H9 (cell line): ENCODE results near the gene LRRN4. TPM values are rescaled to one million over a fixed set of nuclear protein-coding genes. Genes with fewer than 3 reads are reported as not detected.

ENCODE experiments used
- DNase-seq: peaks from one replicate; pipeline ENCODE4 v3.0.0-alpha.2; 2017
- H2AFZ ChIP-seq: one replicate; pipeline ENCODE4 v1.6.1; 2013; ENCODE audit warnings: mild to moderate bottlenecking, low read length, control low read depth, moderate library complexity
- H2AK5ac ChIP-seq: 2 replicates; pipeline ENCODE4 v1.6.1; 2013; ENCODE audit warnings: low read length, control low read depth, mixed read lengths; ENCODE audit not compliant: insufficient read length
- H2BK120ac ChIP-seq: one replicate; pipeline ENCODE4 v1.6.1; 2013; ENCODE audit warnings: low read depth, mild to moderate bottlenecking, low read length, control low read depth, inconsistent platforms; ENCODE audit not compliant: poor library complexity, severe bottlenecking
- H2BK12ac ChIP-seq: 2 replicates; pipeline ENCODE4 v1.6.1; 2013; ENCODE audit warnings: low read length, control low read depth, mixed read lengths, low read depth; ENCODE audit not compliant: insufficient read length
- H2BK15ac ChIP-seq: 2 replicates; pipeline ENCODE4 v1.6.1; 2013; ENCODE audit warnings: low read depth, low read length, control low read depth
- H2BK20ac ChIP-seq: one replicate; pipeline ENCODE4 v1.6.1; 2013; ENCODE audit warnings: low read depth, mild to moderate bottlenecking, low read length, control low read depth, inconsistent platforms; ENCODE audit not compliant: poor library complexity, severe bottlenecking
- H2BK5ac ChIP-seq: 2 replicates; pipeline ENCODE4 v1.6.1; 2013; ENCODE audit warnings: low read length, control low read depth, mixed read lengths; ENCODE audit not compliant: insufficient read length
- H3K14ac ChIP-seq: 2 replicates; pipeline ENCODE4 v1.6.1; 2013; ENCODE audit warnings: low read length, control low read depth; ENCODE audit not compliant: insufficient read depth
- H3K18ac ChIP-seq: 2 replicates; pipeline ENCODE4 v1.6.1; 2013; ENCODE audit warnings: low read depth, mild to moderate bottlenecking, mixed read lengths, low read length, control low read depth; ENCODE audit not compliant: insufficient read length
- H3K23ac ChIP-seq: 2 replicates; pipeline ENCODE4 v1.6.1; 2013; ENCODE audit warnings: low read length, control low read depth, mixed read lengths, low read depth; ENCODE audit not compliant: insufficient read length
- H3K23me2 ChIP-seq: 2 replicates; pipeline ENCODE4 v1.6.1; 2013; ENCODE audit warnings: low read depth, mild to moderate bottlenecking, mixed read lengths, low read length, control low read depth; ENCODE audit not compliant: insufficient read length, poor library complexity, severe bottlenecking
- H3K27ac ChIP-seq: 2 replicates; pipeline ENCODE4 v1.5.1; 2013; ENCODE audit warnings: low read length, control low read depth, mixed read lengths, low read depth; ENCODE audit not compliant: insufficient read length
- H3K27me3 ChIP-seq: 2 replicates; pipeline ENCODE4 v1.6.1; 2013; ENCODE audit warnings: low read length, control low read depth, inconsistent platforms; ENCODE audit not compliant: insufficient read depth
- H3K4ac ChIP-seq: 2 replicates; pipeline ENCODE4 v1.6.1; 2013; ENCODE audit warnings: low read depth, mild to moderate bottlenecking, control low read depth, inconsistent platforms, low read length, moderate library complexity
- H3K4me1 ChIP-seq: 2 replicates; pipeline ENCODE4 v1.6.1; 2013; ENCODE audit warnings: low read length, control low read depth, inconsistent platforms; ENCODE audit not compliant: insufficient read depth
- H3K4me2 ChIP-seq: 2 replicates; pipeline ENCODE4 v1.6.1; 2013; ENCODE audit warnings: low read length, control low read depth, mixed read lengths; ENCODE audit not compliant: insufficient read length, insufficient read depth
- H3K56ac ChIP-seq: 2 replicates; pipeline ENCODE4 v1.6.1; 2013; ENCODE audit warnings: low read depth, mild to moderate bottlenecking, mixed read lengths, low read length, control low read depth; ENCODE audit not compliant: insufficient read length
- H3K79me1 ChIP-seq: 2 replicates; pipeline ENCODE4 v1.6.1; 2013; ENCODE audit warnings: low read depth, mild to moderate bottlenecking, moderate library complexity, low read length, control low read depth, inconsistent platforms; ENCODE audit not compliant: insufficient read depth, poor library complexity, severe bottlenecking
- H3K79me2 ChIP-seq: 2 replicates; pipeline ENCODE4 v1.6.1; 2013; ENCODE audit warnings: low read length, control low read depth, inconsistent platforms; ENCODE audit not compliant: insufficient read depth
- H3K9ac ChIP-seq: 2 replicates; pipeline ENCODE4 v1.6.1; 2013; ENCODE audit warnings: low read length, control low read depth, mixed read lengths; ENCODE audit not compliant: insufficient read length; ENCODE audit errors: extremely low read depth
- H3K9me3 ChIP-seq: one replicate; pipeline ENCODE4 v1.6.1; 2013; ENCODE audit warnings: low read depth, low read length, inconsistent platforms; ENCODE audit not compliant: control insufficient read depth
- H3T11ph ChIP-seq: one replicate; pipeline ENCODE4 v1.6.1; 2013; ENCODE audit warnings: mild to moderate bottlenecking, low read length, control low read depth, inconsistent platforms
- H4K20me1 ChIP-seq: one replicate; pipeline ENCODE4 v1.6.1; 2013; ENCODE audit not compliant: control insufficient read depth, insufficient read length, insufficient read depth
- H4K5ac ChIP-seq: 2 replicates; pipeline ENCODE4 v1.6.1; 2013; ENCODE audit warnings: low read depth, mild to moderate bottlenecking, mixed read lengths, low read length, control low read depth; ENCODE audit not compliant: insufficient read length
- H4K8ac ChIP-seq: replicated peaks from 2 replicates; pipeline ENCODE4 v1.6.1; 2013; ENCODE audit warnings: low read length, control low read depth, mixed read lengths, low read depth; ENCODE audit not compliant: insufficient read length
- H4K91ac ChIP-seq: 2 replicates; pipeline ENCODE4 v1.6.1; 2013; ENCODE audit warnings: low read depth, mild to moderate bottlenecking, moderate library complexity, mixed read lengths, low read length, control low read depth; ENCODE audit not compliant: insufficient read length
- H3K27ac Mint-ChIP-seq, 3 experiments: 2 replicates in 2 of 3; 3 replicates in 1 of 3; pipeline ENCODE4 v1.8.0; 2020 to 2021; ENCODE audit warnings: mixed read lengths in 3 of 3, mild to moderate bottlenecking in 1 of 3, moderate library complexity in 1 of 3
- H3K27me3 Mint-ChIP-seq: 2 replicates; pipeline ENCODE4 v1.8.0; 2021; ENCODE audit warnings: low read depth, mild to moderate bottlenecking, moderate library complexity, mixed read lengths
- H3K36me3 Mint-ChIP-seq, 3 experiments: 2 replicates in 2 of 3; 3 replicates in 1 of 3; pipeline ENCODE4 v1.8.0; 2020 to 2021; ENCODE audit warnings: low read depth in 3 of 3, mixed read lengths in 3 of 3; ENCODE audit not compliant: insufficient read depth in 1 of 3
- H3K4me1 Mint-ChIP-seq, 2 experiments: 2 replicates each; pipeline ENCODE4 v1.8.0; 2020; ENCODE audit warnings: mixed read lengths in 2 of 2
- H3K4me3 Mint-ChIP-seq, 2 experiments: 2 replicates in 1 of 2; 3 replicates in 1 of 2; pipeline ENCODE4 v1.8.0; 2020 to 2021; ENCODE audit warnings: mild to moderate bottlenecking in 2 of 2, mixed read lengths in 2 of 2, moderate library complexity in 1 of 2
- H3K9me3 Mint-ChIP-seq, 2 experiments: 2 replicates in 1 of 2; 3 replicates in 1 of 2; pipeline ENCODE4 v1.8.0; 2020; ENCODE audit warnings: mild to moderate bottlenecking in 2 of 2, mixed read lengths in 2 of 2, moderate library complexity in 1 of 2
- WGBS: extraction: QIAGEN DNeasy Blood & Tissue Kit; methylation state at CpG from one replicate; pipeline ENCODE4 v1.1.7; 2013; ENCODE audit warnings: missing lambda C conversion rate, low lambda C conversion rate, mixed read lengths; ENCODE audit not compliant: insufficient read length; ENCODE audit errors: extremely low coverage; 5-methylcytosine and 5-hydroxymethylcytosine counted together
- total RNA-seq: library from RNA; stranded (reverse); gene quantifications from 2 replicates; pipeline ENCODE4 v1.2.1, GENCODE V29; 2021
- TF ChIP-seq, protein P1 (sequence below): fragments of 200-600 bp; sonication (generic); conservative IDR thresholded peaks from 3 replicates; pipeline ENCODE4 v1.8.0; 2021; ENCODE audit warnings: antibody characterized with exemption, mild to moderate bottlenecking

The LRRN4 gene
- total RNA-seq, 1 experiment from 2014 or later = 0.22 TPM

DNA sequence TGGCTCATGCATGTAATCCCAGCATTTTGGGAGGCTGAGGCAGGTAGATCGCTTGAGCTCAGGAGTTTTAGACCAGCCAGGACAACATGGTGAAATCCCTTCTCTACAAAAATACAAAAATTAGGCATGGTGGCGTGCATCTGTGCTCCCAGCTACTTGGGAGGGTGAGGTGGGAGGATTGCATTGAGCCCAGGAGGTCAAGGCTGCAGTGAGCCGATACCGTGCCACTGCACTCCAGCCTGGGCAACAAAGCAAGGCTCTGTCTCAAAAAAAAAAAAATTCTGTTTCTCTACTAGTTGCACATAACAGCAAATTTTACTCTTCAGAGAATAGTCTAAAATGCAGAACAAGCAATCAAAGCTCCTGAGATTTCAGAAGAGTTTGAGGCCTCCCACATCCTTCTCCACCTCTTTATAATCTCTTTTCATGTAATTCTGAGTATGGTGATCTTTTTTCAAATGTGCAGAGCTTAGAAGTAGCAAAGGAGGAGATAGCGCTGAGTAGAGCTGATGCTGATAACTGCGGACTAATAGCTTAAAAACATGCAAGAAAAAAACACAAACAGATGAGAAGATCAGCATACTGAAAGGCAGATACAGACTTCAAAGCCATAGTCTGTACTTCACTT is 23.3 kb downstream of the LRRN4 start:
- Histone ChIP-seq H3K14ac (no peak overlapping the region), H4K20me1 (no peaks in the 10 kb centered on the region), H3K4me2 (no peak overlapping the region), H3K23me2 (no peaks in the 10 kb centered on the region), H2BK5ac (no peak overlapping the region), H3T11ph (no peak overlapping the region), H3K79me2 (no peaks in the 10 kb centered on the region), H2AK5ac (no peak overlapping the region), H4K91ac (no peak overlapping the region), H3K9me3 (no peaks in the 10 kb centered on the region), H3K27me3 (no peaks in the 10 kb centered on the region), H4K8ac (no peak overlapping the region), H2BK12ac (no peak overlapping the region), H3K4me1 (no peaks in the 10 kb centered on the region), H3K4ac (no peak overlapping the region), H3K79me1 (peaks cover 3% of the 10 kb centered on the region), H2BK20ac (no peak overlapping the region), H3K23ac (no peak overlapping the region), H2BK15ac (no peak overlapping the region), H3K9ac (no peak overlapping the region), H2BK120ac (no peak overlapping the region), H3K18ac (no peak overlapping the region), H3K56ac (no peak overlapping the region), H3K27ac (no peak overlapping the region), H4K5ac (no peak overlapping the region), H2AFZ (no peak overlapping the region)
- peaks cover 13 to 36% (median 24%) of the 10 kb centered on the region in 3 experiments for H3K36me3 Mint-ChIP-seq
- no peak overlapping the region; a peak in 1 of 7 replicates for H3K27ac Mint-ChIP-seq
- H3K9me3 Mint-ChIP-seq = peaks cover under 1 to 3% of the 10 kb centered on the region in 2 experiments; a peak in 2 of 5 replicates
- H3K4me1 Mint-ChIP-seq = no peaks in the 10 kb centered on the region
- TF ChIP-seq, protein P1, sequence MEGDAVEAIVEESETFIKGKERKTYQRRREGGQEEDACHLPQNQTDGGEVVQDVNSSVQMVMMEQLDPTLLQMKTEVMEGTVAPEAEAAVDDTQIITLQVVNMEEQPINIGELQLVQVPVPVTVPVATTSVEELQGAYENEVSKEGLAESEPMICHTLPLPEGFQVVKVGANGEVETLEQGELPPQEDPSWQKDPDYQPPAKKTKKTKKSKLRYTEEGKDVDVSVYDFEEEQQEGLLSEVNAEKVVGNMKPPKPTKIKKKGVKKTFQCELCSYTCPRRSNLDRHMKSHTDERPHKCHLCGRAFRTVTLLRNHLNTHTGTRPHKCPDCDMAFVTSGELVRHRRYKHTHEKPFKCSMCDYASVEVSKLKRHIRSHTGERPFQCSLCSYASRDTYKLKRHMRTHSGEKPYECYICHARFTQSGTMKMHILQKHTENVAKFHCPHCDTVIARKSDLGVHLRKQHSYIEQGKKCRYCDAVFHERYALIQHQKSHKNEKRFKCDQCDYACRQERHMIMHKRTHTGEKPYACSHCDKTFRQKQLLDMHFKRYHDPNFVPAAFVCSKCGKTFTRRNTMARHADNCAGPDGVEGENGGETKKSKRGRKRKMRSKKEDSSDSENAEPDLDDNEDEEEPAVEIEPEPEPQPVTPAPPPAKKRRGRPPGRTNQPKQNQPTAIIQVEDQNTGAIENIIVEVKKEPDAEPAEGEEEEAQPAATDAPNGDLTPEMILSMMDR = no peak
- WGBS = no CpG with 5 or more reads among the region's 6 CpGs
- H3K4me3 Mint-ChIP-seq = no peak overlapping the region
- DNase-seq = no peak
- no peaks in the 10 kb centered on the region for H3K27me3 Mint-ChIP-seq
